Lung (tissue), 12 donors: ENCODE data around the gene DPH6. TPM values are rescaled to one million over a fixed set of nuclear protein-coding genes. Genes with fewer than 3 reads are reported as not detected.

Source experiments
- ATAC-seq: fragments of 200-7000 bp; cut with Tn5 transposase; one replicate; pipeline ENCODE4 v1.9.1; 2020; ENCODE audit warnings: moderate number of reproducible peaks; ENCODE audit not compliant: insufficient read depth, low FRiP score
- DNase-seq, 3 donors: peaks; one replicate each; pipeline ENCODE4 v3.0.0-alpha.2; 2013 to 2017
- H3K27ac ChIP-seq, 2 donors: one replicate each; pipeline ENCODE4 v1.5.1; 2013; ENCODE audit warnings: mild to moderate bottlenecking in 2 of 2, moderate library complexity in 2 of 2, control low read depth in 1 of 2, inconsistent platforms in 1 of 2, low read depth in 1 of 2, low read length in 1 of 2
- H3K27me3 ChIP-seq, 3 donors: one replicate each; pipeline ENCODE4 v1.5.1; 2013; ENCODE audit warnings: low read length in 2 of 3; ENCODE audit not compliant: control insufficient read depth in 3 of 3, insufficient read depth in 3 of 3
- H3K36me3 ChIP-seq, 4 donors: one replicate each; pipeline ENCODE4 v1.5.1; 2013; ENCODE audit warnings: low read length in 4 of 4, mild to moderate bottlenecking in 1 of 4, moderate library complexity in 1 of 4; ENCODE audit not compliant: control insufficient read depth in 4 of 4, insufficient read depth in 4 of 4
- H3K4me1 ChIP-seq, 5 donors: one replicate each; pipeline ENCODE4 v1.5.1; 2013; ENCODE audit warnings: low read length in 5 of 5, mild to moderate bottlenecking in 2 of 5, moderate library complexity in 1 of 5; ENCODE audit not compliant: control insufficient read depth in 5 of 5, insufficient read depth in 5 of 5
- H3K4me3 ChIP-seq: one replicate; pipeline ENCODE4 v1.5.1; 2013; ENCODE audit warnings: mild to moderate bottlenecking, control low read depth, moderate library complexity
- H3K9ac ChIP-seq, 2 donors: one replicate each; pipeline ENCODE4 v1.5.1; 2013; ENCODE audit warnings: low read length in 2 of 2, control low read depth in 1 of 2; ENCODE audit not compliant: insufficient read depth in 1 of 2
- H3K9me3 ChIP-seq, 4 donors: one replicate each; pipeline ENCODE4 v1.5.1; 2013; ENCODE audit warnings: low read length in 3 of 4, mild to moderate bottlenecking in 1 of 4, moderate library complexity in 1 of 4; ENCODE audit not compliant: control insufficient read depth in 4 of 4, insufficient read depth in 3 of 4
- WGBS, 2 donors: extraction: QIAGEN DNeasy Blood & Tissue Kit; methylation state at CpG; one replicate each; pipeline ENCODE4 v1.1.7; 2013; 5-methylcytosine and 5-hydroxymethylcytosine counted together
- polyA plus RNA-seq, 2 donors: library from polyadenylated mRNA; stranded (reverse); fragments of 200-250 nt; gene quantifications; one replicate each; pipeline ENCODE4 v1.2.1, GENCODE V29; 2013
- total RNA-seq, 2 donors: library from RNA; depleted of rRNA in 1 of 2; stranded (reverse); fragments of >200 nt in 1 of 2; gene quantifications; one replicate each; pipeline ENCODE4 v1.2.1, GENCODE V29; 2014 to 2021
- TF ChIP-seq, protein P1 (sequence below): IDR thresholded peaks from 2 replicates; pipeline ENCODE4 v1.5.1; 2012; ENCODE audit warnings: mild to moderate bottlenecking; ENCODE audit errors: control extremely low read depth, extremely low read depth
- donor health status: control.
- donor health status: control.
- donor health status: Bipolar disorder and iron deficiency.
- donor health status: healthy.
- donor health status: DM: yes; HTN: yes; CAD: no.

DPH6 gene
- total and polyA plus RNA-seq, 4 donors = 5.5 to 55.1 (median 14.8) TPM

DNA sequence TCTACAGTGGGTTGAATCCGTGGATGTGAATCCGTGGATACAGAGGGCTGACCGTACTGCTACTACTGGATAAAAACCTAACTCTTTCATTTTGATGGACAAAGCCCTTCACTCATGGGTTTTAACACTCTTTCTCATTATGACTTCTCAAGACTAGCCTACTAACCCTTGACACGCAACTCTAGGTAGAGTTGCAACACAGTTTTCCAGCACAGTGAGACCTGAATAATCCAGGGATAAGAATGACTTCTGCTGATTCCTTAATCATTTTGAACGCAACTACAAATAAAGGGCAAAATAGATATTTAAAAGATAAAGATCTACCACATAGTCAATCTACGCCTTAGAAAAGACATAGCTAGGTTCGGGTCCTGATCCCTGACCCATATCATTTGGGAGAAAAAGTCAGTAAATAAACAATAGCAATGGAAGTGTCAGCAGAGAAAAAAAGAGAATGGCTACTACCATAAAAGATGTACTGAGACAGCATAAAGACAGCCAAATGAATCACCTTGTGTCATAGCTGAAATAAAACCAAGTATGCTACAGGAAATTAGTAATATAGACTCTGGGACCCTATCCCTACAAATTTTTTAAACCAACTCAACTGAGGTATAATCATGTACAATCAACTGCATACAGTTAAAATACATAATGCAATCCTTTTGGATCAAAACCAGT lies 87.6 kb downstream of the DPH6 start:
- no peak for ATAC-seq
- H3K9ac ChIP-seq = no peak overlapping the region
- H3K4me1 ChIP-seq = no peaks in the 10 kb centered on the region
- H3K9me3 ChIP-seq = no peaks in the 10 kb centered on the region
- H3K27me3 ChIP-seq = no peaks in the 10 kb centered on the region
- H3K27ac ChIP-seq = no peak overlapping the region
- 93 to 97% methylated on average over 7 of the region's 7 CpGs for WGBS, 2 donors
- TF ChIP-seq, protein P1, sequence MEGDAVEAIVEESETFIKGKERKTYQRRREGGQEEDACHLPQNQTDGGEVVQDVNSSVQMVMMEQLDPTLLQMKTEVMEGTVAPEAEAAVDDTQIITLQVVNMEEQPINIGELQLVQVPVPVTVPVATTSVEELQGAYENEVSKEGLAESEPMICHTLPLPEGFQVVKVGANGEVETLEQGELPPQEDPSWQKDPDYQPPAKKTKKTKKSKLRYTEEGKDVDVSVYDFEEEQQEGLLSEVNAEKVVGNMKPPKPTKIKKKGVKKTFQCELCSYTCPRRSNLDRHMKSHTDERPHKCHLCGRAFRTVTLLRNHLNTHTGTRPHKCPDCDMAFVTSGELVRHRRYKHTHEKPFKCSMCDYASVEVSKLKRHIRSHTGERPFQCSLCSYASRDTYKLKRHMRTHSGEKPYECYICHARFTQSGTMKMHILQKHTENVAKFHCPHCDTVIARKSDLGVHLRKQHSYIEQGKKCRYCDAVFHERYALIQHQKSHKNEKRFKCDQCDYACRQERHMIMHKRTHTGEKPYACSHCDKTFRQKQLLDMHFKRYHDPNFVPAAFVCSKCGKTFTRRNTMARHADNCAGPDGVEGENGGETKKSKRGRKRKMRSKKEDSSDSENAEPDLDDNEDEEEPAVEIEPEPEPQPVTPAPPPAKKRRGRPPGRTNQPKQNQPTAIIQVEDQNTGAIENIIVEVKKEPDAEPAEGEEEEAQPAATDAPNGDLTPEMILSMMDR = no peak
- no peaks in the 10 kb centered on the region for H3K36me3 ChIP-seq
- DNase-seq = no peak
- H3K4me3 ChIP-seq = no peak overlapping the region

DNA sequence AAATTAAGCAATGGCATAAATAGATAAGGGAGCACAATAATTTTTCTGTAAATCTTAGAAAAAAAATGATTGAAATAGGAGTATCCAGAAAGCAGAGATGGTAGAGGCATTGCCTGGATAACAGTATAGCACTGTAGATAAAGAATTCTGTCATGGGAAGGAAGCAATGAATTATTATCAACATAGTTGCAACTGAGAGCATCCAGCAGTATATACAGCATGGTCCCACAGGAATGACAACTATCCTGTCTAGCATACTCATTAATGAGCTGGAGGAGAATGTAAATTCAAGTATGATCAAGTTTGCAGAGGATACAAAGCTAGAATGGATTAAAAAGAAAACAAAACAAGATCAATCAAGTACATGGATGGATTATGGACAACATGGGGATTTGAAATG lies 90.8 kb downstream of the DPH6 start:
- H3K9me3 ChIP-seq = no peaks in the 10 kb centered on the region
- no peak overlapping the region for H3K4me3 ChIP-seq
- TF ChIP-seq, protein P1 = no peak
- ATAC-seq (no peak), DNase-seq (no peak)
- peaks cover 0 to 6% (median 0%) of the 10 kb centered on the region in 5 donors for H3K4me1 ChIP-seq
- H3K27ac ChIP-seq = no peak overlapping the region
- no peaks in the 10 kb centered on the region for H3K27me3 ChIP-seq
- H3K9ac ChIP-seq = no peak overlapping the region
- no peaks in the 10 kb centered on the region for H3K36me3 ChIP-seq

DNA sequence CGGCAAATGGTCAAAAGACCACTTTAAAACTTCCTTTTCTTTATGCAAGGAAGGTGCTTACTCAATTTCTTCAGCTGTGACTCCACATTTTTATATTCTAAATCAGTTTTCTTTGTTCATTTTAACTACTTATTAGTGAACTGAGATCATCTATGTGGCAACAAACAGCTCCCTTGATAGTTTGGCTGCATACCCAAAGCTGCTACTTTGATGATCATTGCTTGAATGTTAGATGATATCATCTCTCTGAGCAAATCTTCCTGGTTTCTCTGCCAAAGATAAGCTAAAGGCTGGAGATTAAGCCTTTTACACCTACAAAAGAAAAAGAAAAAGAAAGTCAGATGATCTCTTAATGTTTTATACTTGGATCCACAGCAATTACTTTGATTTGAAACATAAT lies 95.5 kb downstream of the DPH6 start:
- peaks cover 0 to 7% (median 0%) of the 10 kb centered on the region in 5 donors for H3K4me1 ChIP-seq
- H3K9me3 ChIP-seq = no peaks in the 10 kb centered on the region
- H3K27me3 ChIP-seq = no peaks in the 10 kb centered on the region
- ATAC-seq (no peak), DNase-seq (peak in 2 of 3 donors; percentile 37 to 45)
- H3K4me3 ChIP-seq = no peak overlapping the region
- peaks cover 0 to 3% (median 0%) of the 10 kb centered on the region in 4 donors for H3K36me3 ChIP-seq
- 71 to 90% methylated on average over 1 of the region's 1 CpG for WGBS, 2 donors
- TF ChIP-seq, protein P1 = no peak
- peak overlapping the region in 1 of 2 donors; percentile 20 for H3K9ac ChIP-seq
- no peak overlapping the region for H3K27ac ChIP-seq

DNA sequence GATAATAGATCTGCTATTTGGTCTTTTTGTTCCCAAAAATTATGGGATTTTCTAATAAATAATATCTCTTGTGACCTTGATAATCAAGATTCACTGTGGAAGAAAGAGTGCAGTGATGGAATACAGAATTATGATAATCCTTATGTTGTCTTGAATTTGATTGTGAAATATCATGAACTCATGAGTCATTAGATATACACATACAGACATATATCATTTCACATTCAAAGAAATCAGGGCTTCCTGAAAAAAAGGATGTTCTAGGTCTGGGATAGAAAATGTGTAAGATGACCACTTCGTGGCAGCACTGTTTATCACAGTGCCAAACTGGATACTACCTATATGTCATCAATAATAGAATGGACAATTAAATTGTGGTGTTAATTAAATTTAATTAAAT lies 97.7 kb downstream of the DPH6 start:
- no peaks in the 10 kb centered on the region for H3K9me3 ChIP-seq
- no peak overlapping the region for H3K4me3 ChIP-seq
- DNase-seq = no peak
- H3K36me3 ChIP-seq = peaks cover 0 to 3% (median 0%) of the 10 kb centered on the region in 4 donors
- H3K9ac ChIP-seq = no peak overlapping the region
- no peaks in the 10 kb centered on the region for H3K27me3 ChIP-seq
- peaks cover 0 to 7% (median 0%) of the 10 kb centered on the region in 5 donors for H3K4me1 ChIP-seq
- TF ChIP-seq, protein P1 = no peak
- 79 to 96% methylated on average over 1 of the region's 1 CpG for WGBS, 2 donors
- no peak for ATAC-seq
- no peak overlapping the region for H3K27ac ChIP-seq
